GM12875 (cell line): ENCODE measurements around the gene CLTA.

Experiments
- H3K4me3 ChIP-seq: one replicate; pipeline ENCODE4 v1.5.1; 2011; ENCODE audit warnings: low read depth, low read length, control low read depth
- TF ChIP-seq, protein P1 (sequence below): IDR thresholded peaks from 2 replicates; pipeline ENCODE4 v1.5.1; 2011; ENCODE audit warnings: low read depth, mild to moderate bottlenecking, control low read depth, inconsistent platforms, low read length, moderate library complexity, borderline replicate concordance; ENCODE audit not compliant: insufficient read depth

CLTA gene

DNA sequence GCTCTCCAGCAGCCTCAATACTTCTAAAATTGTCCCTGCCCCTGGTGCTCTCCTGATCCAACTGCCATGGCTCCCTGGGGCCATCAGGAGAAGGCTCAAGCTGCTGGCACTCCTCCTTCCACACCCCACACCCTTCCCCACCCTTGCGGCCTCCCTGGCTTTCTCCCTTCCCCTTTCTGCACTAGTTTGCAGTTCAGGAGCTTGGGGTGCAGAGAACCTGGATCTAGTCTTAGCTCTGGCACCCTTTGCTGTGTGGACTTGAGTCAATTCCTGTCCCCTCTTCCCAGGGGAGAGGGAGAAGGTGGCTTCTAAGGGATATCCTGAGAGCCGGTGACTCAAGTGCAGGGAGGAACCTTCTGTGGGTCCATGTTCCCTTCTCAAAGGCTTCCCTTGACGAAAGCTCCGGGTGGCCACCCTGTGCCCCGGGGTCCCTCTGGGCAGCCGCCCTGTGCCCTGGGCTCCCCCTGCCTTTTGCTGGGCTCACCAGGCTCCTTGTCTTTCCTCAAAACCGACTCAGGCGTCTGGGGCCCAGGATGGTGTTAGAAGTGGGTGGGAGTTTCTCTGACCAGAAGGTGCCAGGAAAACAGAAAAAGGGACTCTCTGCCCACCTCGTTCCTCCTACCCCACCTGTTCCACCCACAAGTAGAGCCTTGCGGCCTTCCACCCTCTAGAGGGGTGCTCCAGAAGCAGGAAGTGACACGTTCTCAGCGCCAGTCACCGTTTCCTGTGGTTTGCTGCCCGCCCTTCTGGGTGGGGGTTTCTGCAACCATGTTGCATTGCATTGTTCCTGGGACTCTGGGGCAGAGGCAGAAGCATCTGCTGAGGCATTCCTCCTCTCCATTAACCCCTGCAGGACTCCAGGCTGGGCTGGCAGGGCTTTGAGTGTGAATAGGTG is 39.2 kb upstream of the CLTA start:
- TF ChIP-seq, protein P1, sequence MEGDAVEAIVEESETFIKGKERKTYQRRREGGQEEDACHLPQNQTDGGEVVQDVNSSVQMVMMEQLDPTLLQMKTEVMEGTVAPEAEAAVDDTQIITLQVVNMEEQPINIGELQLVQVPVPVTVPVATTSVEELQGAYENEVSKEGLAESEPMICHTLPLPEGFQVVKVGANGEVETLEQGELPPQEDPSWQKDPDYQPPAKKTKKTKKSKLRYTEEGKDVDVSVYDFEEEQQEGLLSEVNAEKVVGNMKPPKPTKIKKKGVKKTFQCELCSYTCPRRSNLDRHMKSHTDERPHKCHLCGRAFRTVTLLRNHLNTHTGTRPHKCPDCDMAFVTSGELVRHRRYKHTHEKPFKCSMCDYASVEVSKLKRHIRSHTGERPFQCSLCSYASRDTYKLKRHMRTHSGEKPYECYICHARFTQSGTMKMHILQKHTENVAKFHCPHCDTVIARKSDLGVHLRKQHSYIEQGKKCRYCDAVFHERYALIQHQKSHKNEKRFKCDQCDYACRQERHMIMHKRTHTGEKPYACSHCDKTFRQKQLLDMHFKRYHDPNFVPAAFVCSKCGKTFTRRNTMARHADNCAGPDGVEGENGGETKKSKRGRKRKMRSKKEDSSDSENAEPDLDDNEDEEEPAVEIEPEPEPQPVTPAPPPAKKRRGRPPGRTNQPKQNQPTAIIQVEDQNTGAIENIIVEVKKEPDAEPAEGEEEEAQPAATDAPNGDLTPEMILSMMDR = no peak
- H3K4me3 ChIP-seq = peak overlapping the region; percentile 25

DNA sequence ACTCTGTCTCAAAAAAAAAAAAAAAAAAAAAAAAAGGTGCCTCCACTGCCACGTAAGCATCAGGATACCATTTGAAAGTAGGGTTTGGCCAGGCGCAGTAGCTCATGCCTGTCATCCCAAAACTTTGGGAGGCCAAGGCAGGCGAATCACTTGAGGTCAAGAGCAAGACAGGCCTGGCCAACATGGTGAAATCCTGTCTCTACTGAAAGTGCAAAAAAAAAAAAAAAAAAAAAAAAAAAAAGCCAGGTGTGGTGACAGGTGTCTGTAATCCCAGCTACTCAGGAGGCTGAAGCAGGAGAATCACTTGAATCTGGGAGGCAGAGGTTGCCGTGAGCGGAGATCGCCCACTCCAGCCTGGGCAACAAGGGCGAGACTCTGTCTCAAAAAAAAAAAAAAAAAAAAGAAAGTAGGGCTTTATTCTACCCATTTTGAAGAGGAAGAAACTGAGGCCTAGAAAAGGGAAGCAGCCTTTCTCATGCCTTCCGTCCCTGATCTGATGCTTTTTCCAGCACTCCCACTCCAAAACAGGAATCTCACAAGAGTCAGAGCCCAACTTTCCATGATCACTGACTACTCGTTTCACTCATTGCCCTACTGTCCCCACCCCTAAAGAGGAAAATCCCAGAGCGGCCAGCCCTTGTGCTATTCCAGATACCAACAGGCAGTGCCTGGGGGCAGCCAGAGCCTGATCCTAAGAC is 37.8 kb upstream of the CLTA start:
- H3K4me3 ChIP-seq = no peak overlapping the region
- TF ChIP-seq, protein P1 = no peak

DNA sequence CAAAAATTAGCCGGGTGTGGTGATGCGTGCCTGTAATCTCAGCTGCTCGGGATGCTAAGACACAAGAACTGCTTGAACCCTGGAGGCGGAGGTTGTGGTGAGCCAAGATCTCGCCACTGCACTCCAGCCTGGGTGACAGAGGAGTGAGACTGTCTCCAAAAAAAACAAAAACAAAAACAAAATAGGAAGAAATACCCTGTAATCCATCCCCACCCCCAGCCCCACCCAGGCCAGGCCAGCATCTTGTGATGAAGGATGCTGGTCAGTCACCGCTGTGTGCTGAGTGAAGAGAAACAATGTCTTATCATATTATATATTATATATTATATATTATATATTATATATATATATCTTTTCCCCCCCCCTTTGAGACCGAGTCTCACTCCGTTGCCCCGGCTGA is 37.0 kb upstream of the CLTA start:
- TF ChIP-seq, protein P1 = no peak

DNA sequence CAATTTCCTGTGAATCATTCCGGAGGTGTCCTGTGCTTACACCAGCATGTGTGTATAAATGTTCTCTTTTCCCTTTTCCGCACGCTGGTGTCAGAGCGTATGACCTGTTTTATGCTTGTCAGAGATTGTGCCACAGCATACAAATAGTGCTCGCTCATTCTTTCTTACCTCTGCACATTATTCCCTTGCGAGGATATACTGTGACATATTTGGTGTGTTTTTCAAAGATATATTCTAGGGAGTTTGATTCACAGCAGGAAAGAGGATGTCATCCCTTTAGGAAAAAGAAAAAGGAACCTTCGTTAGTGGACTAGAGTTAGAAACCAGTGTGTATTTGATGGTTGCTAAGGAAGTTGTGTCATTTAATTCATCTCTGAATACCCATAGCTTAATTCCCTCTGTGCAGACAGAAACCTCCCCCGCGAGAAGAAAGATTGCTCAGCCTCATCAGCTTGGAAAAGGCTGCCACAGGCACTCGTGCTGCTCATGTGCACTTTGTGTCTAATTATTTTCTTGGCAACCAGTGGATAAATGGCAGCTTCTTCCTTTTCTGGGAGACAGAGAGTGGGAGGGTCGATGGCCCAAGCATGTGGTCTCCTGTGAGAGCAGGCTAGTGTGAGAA is 36.3 kb upstream of the CLTA start:
- H3K4me3 ChIP-seq = no peak overlapping the region
- TF ChIP-seq, protein P1 = no peak

More for the DNA sequence above, 37.0 kb upstream of the CLTA start:
- no peak overlapping the region for H3K4me3 ChIP-seq

DNA sequence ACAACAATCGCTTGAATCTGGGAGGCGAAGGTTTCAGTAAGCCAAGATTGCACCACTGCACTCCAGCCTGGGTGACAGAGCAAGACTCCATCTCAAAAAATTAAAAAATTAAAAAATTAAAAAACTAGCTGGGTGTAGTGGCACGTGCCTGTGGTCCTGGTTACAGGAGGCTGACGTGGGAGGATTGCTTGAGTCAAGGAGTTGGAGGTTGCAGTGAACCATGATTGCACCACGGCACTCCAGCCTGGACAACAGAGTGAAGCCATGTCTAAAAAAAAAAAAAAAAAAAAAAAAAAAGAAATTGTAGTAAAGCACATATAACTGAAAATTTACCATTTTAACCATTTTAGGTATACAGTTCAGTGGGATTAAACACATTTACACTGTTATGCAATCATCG is 34.6 kb upstream of the CLTA start:
- TF ChIP-seq, protein P1 = no peak
- H3K4me3 ChIP-seq = no peak overlapping the region

DNA sequence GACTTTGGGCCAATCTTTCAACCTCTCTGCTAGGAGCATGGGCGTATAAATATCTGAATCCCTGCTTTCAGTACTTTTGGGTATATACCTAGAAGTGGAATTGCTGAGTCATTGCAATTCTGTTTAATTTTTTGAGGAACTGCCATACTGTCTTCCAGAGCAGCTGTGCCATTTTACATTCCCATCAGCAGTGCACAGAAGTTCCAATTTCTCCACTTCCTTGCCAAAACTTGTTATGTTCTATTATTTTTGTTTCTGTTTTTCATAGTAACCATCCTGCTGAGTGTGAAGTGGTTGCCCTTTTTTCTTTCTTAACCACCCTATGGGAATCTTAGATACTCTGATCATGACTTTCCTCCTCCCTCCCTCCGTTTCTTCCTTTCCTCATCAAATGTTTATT is 32.6 kb upstream of the CLTA start:
- TF ChIP-seq, protein P1 = no peak

More for the DNA sequence above, 32.6 kb upstream of the CLTA start:
- H3K4me3 ChIP-seq = no peak overlapping the region
